Common myeloid progenitor, CD34-positive (primary cell): ENCODE measurements around the gene FILIP1.

Source experiments
- CTCF ChIA-PET: fragments of 350-600 bp; sonication (Branson Sonifier 250); formaldehyde crosslinking; loops from one replicate; lab custom pipeline; 2021; ENCODE audit warnings: antibody characterized with exemption; lab: Charles Lee
- POLR2A ChIA-PET: fragments of 350-600 bp; sonication (Branson Sonifier 250); formaldehyde crosslinking; loops from one replicate; lab custom pipeline; 2021; ENCODE audit warnings: antibody characterized with exemption; lab: Charles Lee
- DNase-seq, 3 donors: peaks; one replicate each; pipeline versions ENCODE4 v3.0.0 to v3.0.0-alpha.2; 2013
- H3K27ac ChIP-seq, 2 experiments: 1 replicate in 1 of 2; 2 replicates in 1 of 2; pipeline ENCODE4 v1.7.0; 2013; ENCODE audit warnings: inconsistent platforms in 2 of 2, low read length in 2 of 2, mild to moderate bottlenecking in 2 of 2, low read depth in 1 of 2, moderate library complexity in 1 of 2; ENCODE audit not compliant: severe bottlenecking in 2 of 2, insufficient read depth in 1 of 2, poor library complexity in 1 of 2
- H3K27me3 ChIP-seq, 5 experiments: replicated peaks in 2 of 5; 1 replicate in 3 of 5; 2 replicates in 2 of 5; pipeline versions ENCODE4 v1.6.1 to v1.7.0; 2013; ENCODE audit warnings: low read length in 4 of 5, mild to moderate bottlenecking in 2 of 5, moderate library complexity in 2 of 5, inconsistent platforms in 1 of 5; ENCODE audit not compliant: insufficient read depth in 5 of 5, control insufficient read depth in 4 of 5
- H3K36me3 ChIP-seq, 4 experiments: 1 replicate in 2 of 4; 2 replicates in 2 of 4; pipeline versions ENCODE4 v1.6.1 to v1.7.0; 2013; ENCODE audit warnings: low read length in 3 of 4, control low read depth in 1 of 4, mild to moderate bottlenecking in 1 of 4; ENCODE audit not compliant: control insufficient read depth in 4 of 4, insufficient read depth in 4 of 4
- H3K4me1 ChIP-seq, 4 experiments: 1 replicate in 3 of 4; 2 replicates in 1 of 4; pipeline versions ENCODE4 v1.6.1 to v1.7.1; 2013; ENCODE audit warnings: low read length in 3 of 4, mild to moderate bottlenecking in 3 of 4, control low read depth in 1 of 4, inconsistent platforms in 1 of 4, moderate library complexity in 1 of 4; ENCODE audit not compliant: control insufficient read depth in 4 of 4, insufficient read depth in 4 of 4; ENCODE audit errors: control extremely low read depth in 1 of 4
- H3K4me3 ChIP-seq, 7 experiments: 1 replicate in 4 of 7; 2 replicates in 3 of 7; pipeline versions ENCODE4 v1.5.1 to v1.7.0; 2013; ENCODE audit warnings: mild to moderate bottlenecking in 7 of 7, low read length in 6 of 7, moderate library complexity in 6 of 7, inconsistent platforms in 2 of 7, low read depth in 2 of 7, control low read depth in 1 of 7; ENCODE audit not compliant: insufficient read depth in 4 of 7, control insufficient read depth in 1 of 7; ENCODE audit errors: extremely low read depth in 1 of 7
- H3K9me3 ChIP-seq, 5 experiments: 1 replicate in 4 of 5; 2 replicates in 1 of 5; pipeline versions ENCODE4 v1.6.1 to v1.7.1; 2013; ENCODE audit warnings: low read length in 4 of 5, mild to moderate bottlenecking in 2 of 5, inconsistent platforms in 1 of 5, low read depth in 1 of 5, moderate library complexity in 1 of 5; ENCODE audit not compliant: control insufficient read depth in 4 of 5, insufficient read depth in 2 of 5; ENCODE audit errors: control extremely low read depth in 1 of 5
- WGBS: methylation state at CpG from one replicate; pipeline ENCODE4 v1.1.5; 2013; ENCODE audit not compliant: insufficient coverage; 5-methylcytosine and 5-hydroxymethylcytosine counted together

Gene FILIP1

DNA sequence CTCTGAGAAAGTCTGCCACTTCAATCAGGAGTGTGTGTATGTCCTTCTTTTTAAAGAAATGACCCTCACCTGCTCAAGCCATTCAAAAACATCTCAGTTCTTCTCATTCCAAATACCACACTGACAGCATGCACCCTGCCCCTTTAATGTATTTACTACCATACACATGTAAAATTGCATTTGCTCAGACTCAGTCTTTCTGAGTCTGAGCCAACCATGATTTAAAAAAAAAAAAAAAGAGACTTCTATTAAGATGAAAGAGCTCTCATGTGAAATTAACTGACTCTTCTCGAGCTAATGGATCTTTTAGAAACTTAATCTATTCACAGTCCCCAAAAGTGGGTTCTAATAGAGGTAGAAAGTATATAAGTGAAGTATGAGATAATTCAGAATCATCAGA, 1.4 kb upstream of the FILIP1 start:
- Histone ChIP-seq H3K4me1 (no peaks in the 10 kb centered on the region), H3K9me3 (no peaks in the 10 kb centered on the region), H3K36me3 (no peaks in the 10 kb centered on the region), H3K4me3 (no peak overlapping the region), H3K27me3 (peaks cover 0 to 31% (median 8%) of the 10 kb centered on the region in 5 experiments), H3K27ac (no peak overlapping the region)
- DNase-seq: no peak
- CTCF ChIA-PET: interaction anchor here (0.6 kb wide), 1 partner anchor 57 kb away, joined by 5 read pairs; no protein-coding TSS in a partner anchor
- POLR2A ChIA-PET: no interaction called here
- WGBS: no CpG with 5 or more reads among the region's 1 CpG

DNA sequence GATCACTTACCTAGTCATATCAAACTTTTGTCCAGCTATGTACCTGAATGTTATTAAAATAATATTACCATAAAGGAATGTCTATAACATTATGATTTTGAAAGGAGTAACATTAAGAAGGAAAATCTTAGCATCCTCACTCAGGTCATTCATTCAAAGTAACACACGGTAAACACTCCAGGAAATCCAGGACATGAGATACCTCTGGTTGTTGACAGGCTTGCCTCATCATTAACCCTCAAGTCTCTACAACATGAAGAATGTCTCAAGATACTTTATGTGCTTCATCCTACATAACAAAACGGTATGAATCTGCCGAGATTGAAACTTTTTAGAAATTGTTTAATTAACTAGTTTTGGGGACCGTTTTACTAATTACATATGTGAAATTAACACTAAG, 690 bp upstream of the FILIP1 start:
- Histone ChIP-seq H3K27me3 (peaks cover 0 to 31% (median 8%) of the 10 kb centered on the region in 5 experiments), H3K4me1 (no peaks in the 10 kb centered on the region), H3K36me3 (no peaks in the 10 kb centered on the region), H3K9me3 (no peaks in the 10 kb centered on the region), H3K27ac (no peak overlapping the region), H3K4me3 (no peak overlapping the region)
- ChIA-PET CTCF (no interaction called here), POLR2A (no interaction called here)
- DNase-seq: no peak
- no CpG with 5 or more reads among the region's 4 CpGs for WGBS

DNA sequence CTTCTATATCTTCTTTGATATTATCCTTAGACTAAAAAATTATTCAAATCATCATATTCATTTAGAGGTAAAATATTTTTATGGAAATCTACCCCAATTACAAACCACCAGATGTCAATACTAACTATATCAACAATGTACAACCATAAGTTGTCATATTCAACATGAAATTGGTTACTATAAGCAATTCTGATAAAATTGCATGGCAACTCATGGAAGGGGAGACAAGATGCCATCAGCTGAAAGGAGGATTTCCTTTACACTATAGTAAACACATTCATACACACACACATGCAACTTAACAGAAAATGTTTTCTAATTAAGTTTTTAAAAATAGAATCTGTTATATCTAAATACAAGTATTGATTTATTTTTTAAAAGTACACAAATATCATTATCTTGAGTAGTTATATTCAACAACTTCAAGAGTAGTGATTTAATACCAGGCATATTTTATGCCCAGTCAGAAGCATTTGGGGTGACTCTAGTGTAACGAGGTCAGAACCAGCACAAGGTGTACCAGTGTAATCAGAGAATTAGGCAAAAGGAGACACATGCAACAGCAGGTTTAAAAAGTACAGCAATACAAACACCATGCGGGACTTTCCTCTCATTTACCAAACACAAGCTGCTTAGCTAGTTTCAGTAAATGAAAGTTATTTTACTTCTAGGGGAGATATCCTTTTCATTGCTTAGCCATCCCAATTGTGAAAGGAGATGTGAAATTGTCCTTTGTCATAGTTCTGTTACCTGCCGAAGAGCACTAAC, 1.0 kb downstream of the FILIP1 start:
- H3K36me3 ChIP-seq: no peaks in the 10 kb centered on the region
- H3K27me3 ChIP-seq: peaks cover 0 to 31% (median 8%) of the 10 kb centered on the region in 5 experiments
- no peaks in the 10 kb centered on the region for H3K4me1 ChIP-seq
- no peak overlapping the region for H3K27ac ChIP-seq
- H3K9me3 ChIP-seq: no peaks in the 10 kb centered on the region
- ChIA-PET CTCF (no interaction called here), POLR2A (no interaction called here)
- 100% methylated on average over 1 of the region's 3 CpGs for WGBS
- no peak for DNase-seq
- no peak overlapping the region for H3K4me3 ChIP-seq

DNA sequence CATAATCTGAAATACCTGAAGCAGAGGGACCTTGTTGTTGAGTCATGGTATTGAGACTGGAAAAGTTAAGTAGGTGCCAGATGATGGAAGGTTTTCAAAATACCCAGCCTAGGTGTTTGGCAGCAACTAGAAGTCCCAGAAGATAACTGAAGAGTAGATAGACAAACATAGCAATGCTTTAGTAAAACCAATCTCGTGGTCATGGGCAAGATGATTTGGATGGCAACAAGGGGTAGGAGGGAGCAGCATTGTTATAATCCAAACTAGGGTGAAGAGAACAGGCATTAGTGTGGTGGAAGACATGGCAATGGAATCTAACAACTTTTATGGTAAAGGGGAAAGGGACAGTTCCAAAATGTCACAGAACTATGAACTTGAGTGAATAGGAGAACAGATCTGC, 2.3 kb downstream of the FILIP1 start:
- ChIA-PET POLR2A (no interaction called here), CTCF (no interaction called here)
- Histone ChIP-seq H3K4me1 (no peaks in the 10 kb centered on the region), H3K9me3 (no peaks in the 10 kb centered on the region), H3K36me3 (no peaks in the 10 kb centered on the region), H3K27me3 (peaks cover 0 to 31% (median 8%) of the 10 kb centered on the region in 5 experiments), H3K27ac (no peak overlapping the region), H3K4me3 (no peak overlapping the region)
- no peak for DNase-seq
- 83% methylated on average over 1 of the region's 1 CpG for WGBS

DNA sequence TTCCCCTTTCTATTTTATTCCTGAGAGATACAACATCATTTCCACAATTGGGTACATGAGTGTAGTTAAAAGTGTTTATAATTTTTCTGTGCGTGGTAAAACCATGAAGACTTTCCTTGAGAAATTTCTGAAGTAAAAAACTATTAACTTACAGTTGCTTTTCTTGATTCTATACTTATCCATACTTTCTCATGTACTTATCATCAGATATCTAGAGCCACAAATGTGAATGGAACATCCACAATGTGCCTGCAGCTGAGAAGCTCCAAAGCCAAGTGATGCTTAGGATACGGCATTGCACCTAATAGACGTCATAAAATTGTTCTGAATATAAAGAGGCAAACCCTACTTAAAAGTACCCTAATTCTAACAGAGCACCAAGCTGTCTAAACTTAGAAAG, 2.9 kb downstream of the FILIP1 start:
- CTCF ChIA-PET: no interaction called here
- no peak for DNase-seq
- 83% methylated on average over 1 of the region's 3 CpGs for WGBS
- H3K9me3 ChIP-seq: no peaks in the 10 kb centered on the region
- H3K4me3 ChIP-seq: no peak overlapping the region
- H3K36me3 ChIP-seq: no peaks in the 10 kb centered on the region
- POLR2A ChIA-PET: no interaction called here
- H3K27me3 ChIP-seq: peaks cover 0 to 29% (median 8%) of the 10 kb centered on the region in 5 experiments
- H3K4me1 ChIP-seq: no peaks in the 10 kb centered on the region
- H3K27ac ChIP-seq: no peak overlapping the region

DNA sequence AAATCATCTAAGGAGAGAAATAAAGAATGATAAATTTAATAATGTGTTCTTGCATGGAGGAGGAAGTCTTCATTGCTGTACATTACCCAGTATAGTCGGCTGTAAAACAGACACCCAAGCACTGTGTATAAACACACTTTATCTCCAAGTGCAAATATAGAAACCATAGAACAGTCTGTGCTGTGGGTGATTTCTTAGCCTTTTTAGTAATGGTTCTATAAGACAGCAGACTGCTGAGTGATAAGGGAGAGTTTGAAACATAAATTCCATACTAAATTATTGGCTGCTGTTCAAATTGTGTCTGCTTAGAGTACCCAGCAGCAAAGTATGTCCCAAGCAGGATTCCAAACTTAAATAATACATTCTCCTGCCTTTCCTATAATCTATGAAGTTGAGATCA, 4.6 kb downstream of the FILIP1 start:
- H3K4me3 ChIP-seq: no peak overlapping the region
- H3K4me1 ChIP-seq: no peaks in the 10 kb centered on the region
- no peak for DNase-seq
- no peak overlapping the region for H3K27ac ChIP-seq
- H3K27me3 ChIP-seq: peaks cover 0 to 16% (median 3%) of the 10 kb centered on the region in 5 experiments
- ChIA-PET CTCF (no interaction called here), POLR2A (no interaction called here)
- no CpG with 5 or more reads among the region's 1 CpG for WGBS
- no peaks in the 10 kb centered on the region for H3K9me3 ChIP-seq
- no peaks in the 10 kb centered on the region for H3K36me3 ChIP-seq

DNA sequence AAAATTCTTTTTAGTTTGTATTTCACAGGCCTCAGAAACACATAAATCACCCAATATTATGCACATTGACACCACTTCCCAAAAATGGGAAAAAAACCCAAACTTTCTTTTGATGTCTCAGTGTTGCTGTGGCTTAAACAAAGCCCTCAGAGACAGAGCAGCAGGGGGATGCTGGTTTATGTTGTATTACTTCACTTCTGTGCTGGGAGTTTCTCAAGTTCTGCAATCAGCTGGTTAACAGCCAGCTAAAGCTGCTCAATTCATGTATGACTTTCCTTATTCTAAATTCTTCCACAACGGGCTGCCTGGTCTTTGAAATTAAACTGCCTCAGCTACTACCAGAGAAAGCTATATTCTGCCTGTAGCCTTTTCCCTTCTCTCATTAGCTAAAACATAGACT, 5.6 kb downstream of the FILIP1 start:
- H3K4me1 ChIP-seq: no peaks in the 10 kb centered on the region
- DNase-seq: no peak
- ChIA-PET POLR2A (no interaction called here), CTCF (no interaction called here)
- 70% methylated on average over 1 of the region's 1 CpG for WGBS
- peaks cover 0 to 7% (median 3%) of the 10 kb centered on the region in 5 experiments for H3K27me3 ChIP-seq
- H3K36me3 ChIP-seq: no peaks in the 10 kb centered on the region
- no peaks in the 10 kb centered on the region for H3K9me3 ChIP-seq
- no peak overlapping the region for H3K27ac ChIP-seq
- H3K4me3 ChIP-seq: no peak overlapping the region
